ENCODE results near the gene RAD51B.

DNA sequence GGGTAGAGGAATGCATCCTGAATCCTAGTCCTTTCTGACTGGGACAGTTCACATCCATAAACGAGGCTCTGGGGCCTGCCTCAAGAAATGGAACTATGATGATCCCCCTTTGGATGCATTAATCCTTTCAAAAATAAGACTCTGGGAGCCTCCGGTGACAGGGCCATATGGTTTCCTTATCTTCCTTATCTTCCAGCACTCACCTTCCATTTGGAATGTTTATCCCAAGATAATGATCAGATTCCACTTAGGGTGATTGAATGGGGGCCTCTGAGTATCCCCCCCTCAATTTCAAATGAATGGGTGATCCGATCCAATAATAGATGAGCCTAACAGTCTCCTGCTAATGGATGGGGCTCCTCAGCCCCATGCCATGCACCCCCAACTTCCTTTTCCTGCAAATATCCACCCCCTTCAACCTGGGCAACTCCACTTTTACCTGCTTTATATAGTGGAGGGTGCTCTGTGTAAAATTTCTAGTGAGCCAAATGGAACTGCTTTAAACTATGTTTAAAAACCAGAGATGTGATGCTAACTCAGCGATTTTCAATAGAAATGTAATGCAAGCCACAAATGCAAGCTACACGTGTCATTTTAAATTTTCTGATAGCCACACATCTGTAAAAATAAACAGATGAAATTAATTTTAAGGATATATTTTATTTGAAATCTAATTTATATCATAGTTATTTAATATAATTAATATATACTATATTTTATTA is 815.5 kb downstream of the RAD51B start:
- TF ChIP-seq POLR2A (IDR thresholded peaks at IDR 0.05), result no peak
- TF ChIP-seq, protein P1, sequence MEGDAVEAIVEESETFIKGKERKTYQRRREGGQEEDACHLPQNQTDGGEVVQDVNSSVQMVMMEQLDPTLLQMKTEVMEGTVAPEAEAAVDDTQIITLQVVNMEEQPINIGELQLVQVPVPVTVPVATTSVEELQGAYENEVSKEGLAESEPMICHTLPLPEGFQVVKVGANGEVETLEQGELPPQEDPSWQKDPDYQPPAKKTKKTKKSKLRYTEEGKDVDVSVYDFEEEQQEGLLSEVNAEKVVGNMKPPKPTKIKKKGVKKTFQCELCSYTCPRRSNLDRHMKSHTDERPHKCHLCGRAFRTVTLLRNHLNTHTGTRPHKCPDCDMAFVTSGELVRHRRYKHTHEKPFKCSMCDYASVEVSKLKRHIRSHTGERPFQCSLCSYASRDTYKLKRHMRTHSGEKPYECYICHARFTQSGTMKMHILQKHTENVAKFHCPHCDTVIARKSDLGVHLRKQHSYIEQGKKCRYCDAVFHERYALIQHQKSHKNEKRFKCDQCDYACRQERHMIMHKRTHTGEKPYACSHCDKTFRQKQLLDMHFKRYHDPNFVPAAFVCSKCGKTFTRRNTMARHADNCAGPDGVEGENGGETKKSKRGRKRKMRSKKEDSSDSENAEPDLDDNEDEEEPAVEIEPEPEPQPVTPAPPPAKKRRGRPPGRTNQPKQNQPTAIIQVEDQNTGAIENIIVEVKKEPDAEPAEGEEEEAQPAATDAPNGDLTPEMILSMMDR (IDR thresholded peaks at IDR 0.05), result no peak
